NCI-H2029 (cell line): ENCODE data around the gene TRUB1.

Experiments
- DNase-seq: peaks from one replicate; lab custom pipeline; 2025; lab: John Stamatoyannopoulos, UW

Gene TRUB1

GRCh38 chr10:114982989-114983388 lies 45.0 kb downstream of the TRUB1 start:
- no peak for DNase-seq

DNA sequence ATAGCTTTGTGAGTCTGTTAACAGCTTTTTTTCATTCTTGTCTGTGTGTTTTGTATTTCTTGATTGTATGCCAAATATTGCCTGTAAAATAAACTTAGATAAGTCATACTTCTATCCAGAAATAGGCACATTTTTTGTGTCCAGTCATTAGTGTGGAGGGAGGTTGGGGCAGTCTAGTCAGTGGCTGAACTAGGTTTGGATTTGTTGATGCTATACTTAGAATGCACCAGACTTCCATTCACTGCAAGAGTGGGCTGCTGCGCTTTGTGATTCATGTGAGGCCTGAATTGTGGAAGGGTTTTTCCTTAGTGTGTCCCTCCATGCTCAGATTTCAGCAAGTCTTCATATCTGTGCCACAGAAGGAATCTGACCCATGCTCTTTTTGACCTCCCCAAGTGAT lies 50.0 kb downstream of the TRUB1 start:
- DNase-seq = no peak

DNA sequence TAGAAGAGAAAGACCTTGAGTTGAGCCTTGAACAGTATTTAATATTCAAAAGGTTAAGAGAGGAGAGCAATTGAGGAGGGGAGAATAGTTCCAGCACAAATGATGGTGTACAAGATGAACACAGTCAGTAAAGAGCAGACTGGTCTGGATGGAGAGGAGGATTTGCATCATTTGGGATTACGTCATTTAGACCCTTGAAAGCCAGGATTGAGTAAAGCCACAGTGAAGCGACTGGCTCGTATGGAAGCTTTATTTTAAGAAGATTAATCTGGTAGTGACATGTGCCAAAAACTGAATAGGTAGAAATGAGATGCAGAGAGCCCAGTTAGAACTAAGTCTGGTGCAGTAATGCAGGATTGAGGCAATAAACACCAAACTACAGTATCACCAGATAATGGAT lies 52.6 kb downstream of the TRUB1 start:
- DNase-seq = no peak

GRCh38 chr10:114990991-114991390 lies 53.0 kb downstream of the TRUB1 start:
- no peak for DNase-seq

GRCh38 chr10:114992189-114992775 lies 54.3 kb downstream of the TRUB1 start:
- no peak for DNase-seq

DNA sequence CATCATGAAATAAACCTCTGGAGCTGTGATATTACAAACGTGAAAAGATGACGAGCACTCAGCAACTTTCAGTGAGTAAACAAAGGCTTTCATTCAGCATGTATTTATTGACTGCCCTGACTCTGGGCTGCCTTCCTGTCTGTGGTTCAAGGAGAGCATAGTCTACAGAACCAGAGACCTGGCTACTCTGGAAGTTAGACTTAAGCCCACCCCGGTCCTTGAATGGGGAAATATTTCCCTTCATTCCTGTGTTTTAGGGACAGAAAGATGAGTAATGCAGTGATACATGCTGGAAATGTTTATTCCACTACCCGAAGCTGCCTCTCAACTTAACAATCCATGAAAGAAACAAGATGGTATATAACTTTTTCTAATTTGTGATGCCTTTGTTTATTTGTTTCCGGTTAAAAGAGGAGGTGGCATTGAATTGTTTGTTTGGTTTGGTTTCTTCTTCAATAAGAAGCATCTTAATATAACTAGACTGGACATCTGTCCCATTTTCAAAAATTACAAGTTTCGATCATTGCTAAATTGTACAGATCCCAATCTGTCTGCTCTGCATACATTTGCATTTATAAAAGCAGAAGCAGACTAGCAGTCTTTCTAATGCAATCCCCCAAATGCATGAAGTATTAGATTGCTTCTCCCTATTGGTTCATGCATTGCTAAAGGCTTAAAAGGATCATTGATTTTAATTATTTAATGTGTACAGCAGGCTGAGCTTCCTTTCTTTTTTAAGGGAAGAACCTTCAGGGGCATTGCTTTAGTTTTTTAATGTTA lies 57.7 kb downstream of the TRUB1 start:
- no peak for DNase-seq

- no peak for DNase-seq
Measured at GRCh38 chr10:114996542-114996941, 58.5 kb downstream of the TRUB1 start.

DNA sequence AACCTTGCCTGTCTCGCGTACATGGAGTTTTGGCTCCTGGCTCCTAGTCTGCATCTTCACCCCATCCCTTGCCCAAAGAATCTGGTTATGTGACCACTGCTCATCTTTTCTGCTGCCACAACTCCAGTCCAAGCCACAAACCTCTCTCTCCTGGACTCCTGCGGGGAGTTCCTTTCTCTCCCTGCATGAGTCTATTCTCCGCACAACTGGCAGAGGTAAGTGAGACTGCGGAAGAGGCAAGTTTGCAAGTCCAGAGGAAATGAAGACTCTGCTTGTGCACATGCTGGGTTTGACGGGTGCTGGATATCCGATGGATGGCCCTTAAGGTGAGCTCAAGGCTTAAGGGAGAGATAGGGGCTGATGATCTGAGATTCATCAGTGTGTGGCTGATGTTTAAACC lies 61.0 kb downstream of the TRUB1 start:
- DNase-seq = no peak

DNA sequence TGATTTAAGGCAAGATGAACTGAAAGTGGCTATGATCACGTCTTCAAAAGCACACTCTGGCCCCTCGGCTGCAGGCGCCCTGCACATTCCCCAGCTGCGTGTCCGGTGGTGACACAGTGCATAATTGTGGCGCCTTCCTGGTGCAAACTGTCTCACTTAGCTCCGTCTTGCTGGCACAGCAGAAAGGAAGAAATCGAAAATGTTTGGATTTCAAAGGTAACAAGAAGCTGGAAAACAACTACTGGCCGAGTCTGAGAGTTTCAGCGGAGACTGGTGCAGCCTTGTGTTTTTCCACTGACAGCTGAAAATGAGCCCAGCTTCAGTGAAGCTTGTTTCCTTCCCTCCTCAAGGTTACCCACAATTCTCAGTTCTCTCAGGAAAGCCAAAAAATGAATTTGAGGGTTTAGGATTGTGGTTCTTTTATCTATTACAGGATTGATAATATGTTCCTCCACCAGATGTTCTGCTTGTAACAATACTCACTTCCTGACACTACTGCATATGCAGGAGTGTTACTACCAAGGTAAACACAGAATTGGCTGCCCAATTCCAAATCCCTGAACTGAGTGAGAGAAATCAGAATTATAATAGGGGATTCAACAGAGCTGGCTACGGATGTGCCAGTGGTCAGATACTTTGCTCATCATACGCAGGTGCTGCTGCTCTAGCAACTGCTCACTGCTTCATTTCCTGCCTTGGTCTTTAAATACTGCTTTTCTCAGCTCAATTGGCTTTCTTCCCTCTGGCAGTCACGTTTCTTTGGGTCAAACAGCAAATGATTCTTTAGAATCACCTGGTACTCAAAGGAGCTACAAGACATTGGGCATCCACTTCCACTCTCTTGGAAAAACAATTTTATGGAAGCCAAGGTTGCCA lies 63.7 kb downstream of the TRUB1 start:
- no peak for DNase-seq

GRCh38 chr10:115003396-115003795 lies 65.4 kb downstream of the TRUB1 start:
- DNase-seq = no peak

- DNase-seq = no peak
Measured at GRCh38 chr10:115004236-115004862, 66.4 kb downstream of the TRUB1 start.

GRCh38 chr10:115005771-115006170 lies 67.8 kb downstream of the TRUB1 start:
- DNase-seq = no peak

GRCh38 chr10:115018185-115018931 lies 80.4 kb downstream of the TRUB1 start:
- no peak for DNase-seq

GRCh38 chr10:115020449-115020848 lies 82.5 kb downstream of the TRUB1 start:
- no peak for DNase-seq

- DNase-seq = no peak
Measured at GRCh38 chr10:115022733-115023132, 84.7 kb downstream of the TRUB1 start.

GRCh38 chr10:115023715-115024114 lies 85.7 kb downstream of the TRUB1 start:
- no peak for DNase-seq

- DNase-seq = no peak
Measured at GRCh38 chr10:115024371-115024770, 86.4 kb downstream of the TRUB1 start.

DNA sequence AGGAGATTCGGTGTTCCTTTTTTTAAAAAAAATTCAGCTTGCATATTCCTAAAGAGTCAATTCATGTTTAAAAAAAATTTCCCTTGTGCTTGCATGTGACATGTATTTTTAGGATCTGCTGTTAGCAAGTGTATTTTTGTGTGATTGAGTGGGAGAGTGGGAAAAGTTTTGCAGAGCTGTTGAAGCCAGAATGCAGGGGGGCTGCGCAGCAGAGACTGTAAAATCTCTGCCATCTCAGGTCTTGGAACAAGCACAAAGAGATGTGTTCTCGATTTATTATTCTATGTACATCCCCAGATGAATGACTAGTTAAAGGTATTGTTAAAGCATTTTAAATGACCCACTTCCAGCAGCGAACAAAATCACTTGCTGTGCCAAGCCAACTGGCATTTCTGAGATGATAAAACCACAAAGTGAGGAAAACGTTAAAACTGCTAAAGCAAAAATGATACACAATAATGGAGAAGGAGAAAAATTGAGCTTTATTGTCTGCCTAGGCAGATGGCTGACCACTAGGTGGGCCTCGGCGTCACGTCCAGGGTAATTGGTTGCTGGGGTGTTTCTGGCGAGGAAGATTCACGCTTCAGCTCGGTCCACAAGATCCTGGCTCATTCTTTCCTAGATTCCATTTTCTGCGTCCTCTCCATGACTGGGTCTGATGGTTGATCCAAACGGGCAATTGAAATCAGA lies 88.2 kb downstream of the TRUB1 start:
- no peak for DNase-seq

DNA sequence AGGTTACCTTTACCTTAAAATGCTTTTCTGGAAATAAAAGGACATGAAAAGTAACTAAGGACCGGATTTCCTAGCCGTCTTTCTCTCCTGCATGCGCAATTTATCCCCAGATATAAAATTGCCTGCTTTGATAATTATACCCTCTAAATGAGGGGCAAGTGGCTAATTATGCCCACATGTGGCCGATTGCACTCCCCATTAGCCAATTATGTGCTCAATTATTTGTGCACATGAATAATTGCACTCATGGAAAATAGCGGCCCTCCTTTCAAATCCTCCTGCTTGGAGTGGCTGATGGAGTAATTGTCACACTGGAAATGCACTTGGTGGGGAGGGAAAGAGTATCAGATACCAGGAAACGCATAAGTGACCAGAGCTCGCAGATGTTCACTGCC lies 88.7 kb downstream of the TRUB1 start:
- DNase-seq = no peak
